Activated B cell treated with CpG ODN at 0.5 μM for 24 hours (primary cell): ENCODE measurements around the gene GALNT9. TPM values are rescaled to one million over a fixed set of nuclear protein-coding genes. Genes with fewer than 3 reads are reported as not detected.

Experiments used
- ATAC-seq: fragments of 200-7000 bp; cut with Tn5 transposase; one replicate; pipeline ENCODE4 v1.10.0; 2021; ENCODE audit warnings: low read depth, mild to moderate bottlenecking, moderate library complexity
- CTCF ChIA-PET: fragments of 350-600 bp; sonication (Branson Sonifier 250); formaldehyde crosslinking; loops from one replicate; lab custom pipeline; 2021; ENCODE audit warnings: antibody characterized with exemption; lab: Charles Lee
- POLR2A ChIA-PET: fragments of 350-600 bp; sonication (Branson Sonifier 250); formaldehyde crosslinking; loops from one replicate; lab custom pipeline; 2021; ENCODE audit warnings: antibody characterized with exemption; lab: Charles Lee
- DNase-seq: peaks from one replicate; pipeline ENCODE4 v3.0.0; 2022
- H3K27ac Mint-ChIP-seq: one replicate; pipeline ENCODE4 v1.8.0; 2020; ENCODE audit warnings: mixed read lengths
- H3K27me3 Mint-ChIP-seq: one replicate; pipeline ENCODE4 v1.8.0; 2021; ENCODE audit warnings: mixed read lengths
- H3K36me3 Mint-ChIP-seq: one replicate; pipeline ENCODE4 v1.8.0; 2021; ENCODE audit warnings: low read depth, mixed read lengths
- H3K4me1 Mint-ChIP-seq: one replicate; pipeline ENCODE4 v1.8.0; 2021; ENCODE audit warnings: mixed read lengths
- H3K4me3 Mint-ChIP-seq: one replicate; pipeline ENCODE4 v1.8.0; 2020; ENCODE audit warnings: mild to moderate bottlenecking, mixed read lengths
- H3K9me3 Mint-ChIP-seq: one replicate; pipeline ENCODE4 v1.8.0; 2020; ENCODE audit warnings: mixed read lengths
- CTCF ChIP-seq: fragments of 200-600 bp; IDR thresholded peaks from one replicate; pipeline ENCODE4 v1.8.0; 2022; ENCODE audit warnings: antibody characterized with exemption, mild to moderate bottlenecking
- intact Hi-C: fragments of 100-400 bp; cut with micrococcal nuclease; formaldehyde crosslinking; loops from one replicate; pipeline ENCODE4 v1.15.1; 2024
- total RNA-seq: library from RNA; stranded (reverse); gene quantifications from 2 replicates; pipeline ENCODE4 v1.2.3, GENCODE V29; 2022

The GALNT9 gene
- total RNA-seq, 1 donor from 2014 or later = not detected

- no peaks in the 10 kb centered on the region for H3K4me1 Mint-ChIP-seq
- TF ChIP-seq CTCF = no peak
- H3K4me3 Mint-ChIP-seq = no peak overlapping the region
- CTCF ChIA-PET = no interaction called here
- H3K36me3 Mint-ChIP-seq = no peaks in the 10 kb centered on the region
- peaks cover 58% of the 10 kb centered on the region for H3K27me3 Mint-ChIP-seq
- H3K27ac Mint-ChIP-seq = no peak overlapping the region
- DNase-seq (no peak), ATAC-seq (no peak)
- intact Hi-C loops = no loop called here
- POLR2A ChIA-PET = interaction anchor here (0.7 kb wide), 1 partner anchor 511 kb away, joined by 7 read pairs; no protein-coding TSS in a partner anchor
- H3K9me3 Mint-ChIP-seq = peaks cover 3% of the 10 kb centered on the region
Observed at GRCh38 chr12:132374612-132375445, 45.4 kb upstream of the GALNT9 start.

GRCh38 chr12:132373901-132374611, 44.7 kb upstream of the GALNT9 start:
- H3K27me3 Mint-ChIP-seq = peaks cover 59% of the 10 kb centered on the region
- intact Hi-C loops = no loop called here
- H3K27ac Mint-ChIP-seq = no peak overlapping the region
- DNase-seq = no peak
- ChIA-PET POLR2A (interaction anchor here (0.7 kb wide), 1 partner anchor 511 kb away, joined by 7 read pairs; no protein-coding TSS in a partner anchor), CTCF (no interaction called here)
- H3K4me1 Mint-ChIP-seq = no peaks in the 10 kb centered on the region
- no peak overlapping the region for H3K4me3 Mint-ChIP-seq
- H3K36me3 Mint-ChIP-seq = no peaks in the 10 kb centered on the region
- H3K9me3 Mint-ChIP-seq = peaks cover 3% of the 10 kb centered on the region
- TF ChIP-seq CTCF = no peak
- ATAC-seq = no peak

GRCh38 chr12:132367852-132368251, 38.5 kb upstream of the GALNT9 start:
- DNase-seq = no peak
- Mint-ChIP-seq H3K4me1 (no peaks in the 10 kb centered on the region), H3K27ac (no peak overlapping the region), H3K9me3 (peaks cover 3% of the 10 kb centered on the region), H3K27me3 (peaks cover 31% of the 10 kb centered on the region), H3K36me3 (no peaks in the 10 kb centered on the region), H3K4me3 (no peak overlapping the region)
- ChIA-PET POLR2A (no interaction called here), CTCF (no interaction called here)
- TF ChIP-seq CTCF = no peak
- no peak for ATAC-seq
- intact Hi-C loops = no loop called here

GRCh38 chr12:132367071-132367851, 37.9 kb upstream of the GALNT9 start:
- no peak for DNase-seq
- no peak overlapping the region for H3K4me3 Mint-ChIP-seq
- H3K27ac Mint-ChIP-seq = no peak overlapping the region

More at GRCh38 chr12:132367071-132367851, 37.9 kb upstream of the GALNT9 start:
- CTCF ChIA-PET = no interaction called here
- Mint-ChIP-seq H3K9me3 (peaks cover 3% of the 10 kb centered on the region), H3K27me3 (peaks cover 31% of the 10 kb centered on the region), H3K4me1 (no peaks in the 10 kb centered on the region), H3K36me3 (no peaks in the 10 kb centered on the region)
- intact Hi-C loops = no loop called here
- no peak for TF ChIP-seq CTCF
- no peak for ATAC-seq
- POLR2A ChIA-PET = no interaction called here
